ENCODE measurements around the gene FRMD7. TPM values are rescaled to one million over a fixed set of nuclear protein-coding genes. Genes with fewer than 3 reads are reported as not detected.
"Not testable (repeated sequence)": the region's sequence is repeated elsewhere in the genome, so short reads cannot be mapped to it uniquely, and the experiment has no call there.

Gene FRMD7
- total RNA-seq, 1 donor from 2014 or later: not detected

GRCh38 chrX:132165005-132165404, 37.2 kb upstream of the FRMD7 start:
- H3K27me3 ChIP-seq (ENCODE audit: control insufficient read depth, insufficient read depth, low read length): no peaks in the 10 kb centered on the region
- FAIRE-seq: no peak
- no peak for DNase-seq (ENCODE audit: low read depth)
- no peak overlapping the region for H3K4me3 ChIP-seq (ENCODE audit: low read depth, low read length)
- no peaks in the 10 kb centered on the region for H3K36me3 ChIP-seq (ENCODE audit: control insufficient read depth, insufficient read depth, low read length)
- TF ChIP-seq, protein P1, sequence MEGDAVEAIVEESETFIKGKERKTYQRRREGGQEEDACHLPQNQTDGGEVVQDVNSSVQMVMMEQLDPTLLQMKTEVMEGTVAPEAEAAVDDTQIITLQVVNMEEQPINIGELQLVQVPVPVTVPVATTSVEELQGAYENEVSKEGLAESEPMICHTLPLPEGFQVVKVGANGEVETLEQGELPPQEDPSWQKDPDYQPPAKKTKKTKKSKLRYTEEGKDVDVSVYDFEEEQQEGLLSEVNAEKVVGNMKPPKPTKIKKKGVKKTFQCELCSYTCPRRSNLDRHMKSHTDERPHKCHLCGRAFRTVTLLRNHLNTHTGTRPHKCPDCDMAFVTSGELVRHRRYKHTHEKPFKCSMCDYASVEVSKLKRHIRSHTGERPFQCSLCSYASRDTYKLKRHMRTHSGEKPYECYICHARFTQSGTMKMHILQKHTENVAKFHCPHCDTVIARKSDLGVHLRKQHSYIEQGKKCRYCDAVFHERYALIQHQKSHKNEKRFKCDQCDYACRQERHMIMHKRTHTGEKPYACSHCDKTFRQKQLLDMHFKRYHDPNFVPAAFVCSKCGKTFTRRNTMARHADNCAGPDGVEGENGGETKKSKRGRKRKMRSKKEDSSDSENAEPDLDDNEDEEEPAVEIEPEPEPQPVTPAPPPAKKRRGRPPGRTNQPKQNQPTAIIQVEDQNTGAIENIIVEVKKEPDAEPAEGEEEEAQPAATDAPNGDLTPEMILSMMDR (IDR thresholded peaks at IDR 0.05; ENCODE audit: insufficient read depth, low read length, severe bottlenecking): no peak

DNA sequence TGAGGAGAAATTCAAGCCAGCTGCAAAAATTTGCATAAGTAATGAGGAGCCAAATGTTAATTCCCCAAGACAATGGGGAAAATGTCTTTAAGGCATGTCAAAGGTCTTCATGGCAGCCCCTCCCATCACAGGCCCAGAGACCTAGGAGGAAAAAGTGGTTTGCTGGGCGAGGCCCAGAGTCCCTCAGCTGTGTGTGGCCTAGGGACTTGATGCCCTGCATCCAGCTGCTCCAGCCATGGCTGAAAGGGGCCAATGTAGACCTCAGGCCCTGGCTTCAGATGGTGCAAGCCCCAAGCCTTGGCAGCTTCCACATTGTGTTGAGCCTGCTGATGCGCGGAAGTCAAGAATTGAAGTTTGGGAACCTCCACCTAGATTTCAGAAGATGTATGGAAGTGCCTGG, 35.3 kb upstream of the FRMD7 start:
- not testable (repeated sequence) for DNase-seq (ENCODE audit: low read depth); H3K27me3 ChIP-seq (ENCODE audit: control insufficient read depth, insufficient read depth, low read length); H3K4me3 ChIP-seq (ENCODE audit: low read depth, low read length); FAIRE-seq; H3K36me3 ChIP-seq (ENCODE audit: control insufficient read depth, insufficient read depth, low read length)

DNA sequence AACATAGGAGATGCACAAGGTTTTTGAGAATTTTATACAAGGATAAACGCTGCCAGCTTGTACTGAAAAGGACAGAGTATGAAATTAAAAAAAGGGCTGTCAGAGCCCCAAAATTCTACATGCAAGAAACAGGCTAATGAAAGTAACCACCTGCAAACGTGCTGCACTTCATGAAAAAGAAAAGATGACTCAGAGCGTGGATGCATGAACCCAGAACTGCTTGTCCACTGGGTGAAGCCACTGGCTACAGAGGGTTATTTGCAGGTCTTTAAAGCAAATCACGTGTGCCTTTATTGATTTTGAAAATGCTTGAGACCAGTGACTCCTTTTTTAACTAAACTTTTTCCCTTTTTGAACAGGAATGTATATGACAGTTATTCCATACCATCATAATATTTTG, 25.3 kb upstream of the FRMD7 start:
- TF ChIP-seq, protein P1 (IDR thresholded peaks at IDR 0.05; ENCODE audit: insufficient read depth, low read length, severe bottlenecking): no peak
- no peaks in the 10 kb centered on the region for H3K27me3 ChIP-seq (ENCODE audit: control insufficient read depth, insufficient read depth, low read length)
- FAIRE-seq: no peak

GRCh38 chrX:132146456-132146855, 18.6 kb upstream of the FRMD7 start:
- no peaks in the 10 kb centered on the region for H3K36me3 ChIP-seq (ENCODE audit: control insufficient read depth, insufficient read depth, low read length)
- no peak for FAIRE-seq
- DNase-seq (ENCODE audit: low read depth): no peak
- TF ChIP-seq, protein P1 (IDR thresholded peaks at IDR 0.05; ENCODE audit: insufficient read depth, low read length, severe bottlenecking): no peak
- H3K27me3 ChIP-seq (ENCODE audit: control insufficient read depth, insufficient read depth, low read length): no peaks in the 10 kb centered on the region
- no peak overlapping the region for H3K4me3 ChIP-seq (ENCODE audit: low read depth, low read length)

More for the DNA sequence above, 25.3 kb upstream of the FRMD7 start:
- no peak for DNase-seq (ENCODE audit: low read depth)
- H3K4me3 ChIP-seq (ENCODE audit: low read depth, low read length): no peak overlapping the region
- H3K36me3 ChIP-seq (ENCODE audit: control insufficient read depth, insufficient read depth, low read length): no peaks in the 10 kb centered on the region

DNA sequence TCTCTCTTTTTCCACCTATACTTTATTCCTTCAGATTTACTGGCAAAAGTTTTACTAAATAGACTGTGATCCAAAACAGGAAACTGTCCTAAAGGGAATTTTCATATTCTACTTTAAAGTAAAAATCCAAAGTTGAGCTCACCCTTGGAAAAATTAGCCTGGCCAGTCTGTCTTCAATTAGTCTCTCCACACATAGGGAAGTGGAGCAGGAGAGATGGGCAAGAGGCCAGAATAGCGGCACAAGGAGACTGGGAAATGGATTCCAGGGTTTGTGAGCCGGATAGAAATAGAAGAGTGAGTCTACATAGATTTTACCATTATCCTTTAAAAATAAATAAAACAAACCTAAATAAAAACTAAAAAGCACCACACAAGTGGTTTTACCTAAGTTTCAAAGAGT, 16.2 kb upstream of the FRMD7 start:
- no peaks in the 10 kb centered on the region for H3K27me3 ChIP-seq (ENCODE audit: control insufficient read depth, insufficient read depth, low read length)
- H3K36me3 ChIP-seq (ENCODE audit: control insufficient read depth, insufficient read depth, low read length): no peaks in the 10 kb centered on the region
- no peak for DNase-seq (ENCODE audit: low read depth)
- H3K4me3 ChIP-seq (ENCODE audit: low read depth, low read length): no peak overlapping the region
- TF ChIP-seq, protein P1 (IDR thresholded peaks at IDR 0.05; ENCODE audit: insufficient read depth, low read length, severe bottlenecking): no peak
- FAIRE-seq: no peak

- TF ChIP-seq, protein P1 (IDR thresholded peaks at IDR 0.05; ENCODE audit: insufficient read depth, low read length, severe bottlenecking): no peak
- Histone ChIP-seq H3K4me3 (ENCODE audit: low read depth, low read length) (no peak overlapping the region), H3K36me3 (ENCODE audit: control insufficient read depth, insufficient read depth, low read length) (no peaks in the 10 kb centered on the region), H3K27me3 (ENCODE audit: control insufficient read depth, insufficient read depth, low read length) (no peaks in the 10 kb centered on the region)
- no peak for FAIRE-seq
- no peak for DNase-seq (ENCODE audit: low read depth)
Measured at GRCh38 chrX:132125906-132126305, 1.9 kb downstream of the FRMD7 start.

All from bronchial epithelial cell (primary cell).